ENCODE results near the gene BICD2.

- TF ChIP-seq CTCF (IDR thresholded peaks at IDR 0.05) (no peak), ZFX (IDR thresholded peaks at IDR 0.05; ENCODE audit: borderline replicate concordance) (no peak)
Measured at GRCh38 chr9:92711146-92711545, 53.5 kb downstream of the BICD2 start.

Data from 22Rv1 (cell line).